Measurements from ENCODE around the gene GMEB1.
"Not testable (repeated sequence)": the region's sequence is repeated elsewhere in the genome, so short reads cannot be mapped to it uniquely, and the experiment has no call there.

GMEB1 gene, protein sequence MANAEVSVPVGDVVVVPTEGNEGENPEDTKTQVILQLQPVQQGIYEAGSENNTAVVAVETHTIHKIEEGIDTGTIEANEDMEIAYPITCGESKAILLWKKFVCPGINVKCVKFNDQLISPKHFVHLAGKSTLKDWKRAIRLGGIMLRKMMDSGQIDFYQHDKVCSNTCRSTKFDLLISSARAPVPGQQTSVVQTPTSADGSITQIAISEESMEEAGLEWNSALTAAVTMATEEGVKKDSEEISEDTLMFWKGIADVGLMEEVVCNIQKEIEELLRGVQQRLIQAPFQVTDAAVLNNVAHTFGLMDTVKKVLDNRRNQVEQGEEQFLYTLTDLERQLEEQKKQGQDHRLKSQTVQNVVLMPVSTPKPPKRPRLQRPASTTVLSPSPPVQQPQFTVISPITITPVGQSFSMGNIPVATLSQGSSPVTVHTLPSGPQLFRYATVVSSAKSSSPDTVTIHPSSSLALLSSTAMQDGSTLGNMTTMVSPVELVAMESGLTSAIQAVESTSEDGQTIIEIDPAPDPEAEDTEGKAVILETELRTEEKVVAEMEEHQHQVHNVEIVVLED

DNA sequence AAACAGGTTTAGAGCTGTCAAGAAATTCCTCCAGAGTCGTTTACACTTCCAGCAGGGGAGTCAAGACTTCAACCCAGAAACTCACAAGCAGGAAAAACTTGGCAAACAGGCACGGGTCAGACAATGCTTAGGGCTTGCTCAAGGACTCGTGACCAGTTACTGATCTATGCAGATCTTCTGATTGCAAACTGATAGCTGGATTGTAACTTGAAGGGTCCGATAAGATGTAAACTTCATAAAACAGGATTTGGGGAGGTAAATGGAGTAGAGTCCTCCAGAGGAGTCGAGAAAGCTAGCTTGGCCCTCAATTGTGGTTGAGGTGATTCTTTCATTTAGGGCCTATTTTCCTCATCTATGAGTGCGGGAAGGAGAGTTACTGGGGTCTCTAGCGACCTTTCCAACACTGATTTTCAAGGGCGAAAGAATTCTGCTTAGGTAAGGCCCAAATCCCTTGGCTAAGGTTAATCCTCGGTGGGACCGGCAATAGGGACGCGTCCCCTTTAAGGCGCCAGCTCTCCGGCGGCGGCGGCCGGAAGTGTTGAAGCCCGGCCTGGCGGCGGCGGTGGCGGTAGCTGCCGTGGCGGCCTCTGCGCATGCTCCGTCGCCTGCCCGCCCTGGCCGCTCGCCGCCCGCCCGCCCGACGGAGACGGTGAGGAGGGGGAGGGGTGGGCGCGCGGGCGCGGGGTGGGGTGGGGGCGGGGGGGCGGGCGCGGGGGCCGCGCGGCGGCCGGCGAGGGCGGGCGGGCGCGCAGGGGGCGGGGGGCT lies at the start of gene GMEB1:
Gene GMEB1, plus strand, starts transcription at position 594 of the 765 bp plus-strand sequence. CDS start 14,829 bp downstream, outside the sequence.
- peak; percentile 79 for DNase-seq

GRCh38 chr1:28631713-28632112 lies 36.9 kb upstream of the GMEB1 start:
- no peak for DNase-seq

DNA sequence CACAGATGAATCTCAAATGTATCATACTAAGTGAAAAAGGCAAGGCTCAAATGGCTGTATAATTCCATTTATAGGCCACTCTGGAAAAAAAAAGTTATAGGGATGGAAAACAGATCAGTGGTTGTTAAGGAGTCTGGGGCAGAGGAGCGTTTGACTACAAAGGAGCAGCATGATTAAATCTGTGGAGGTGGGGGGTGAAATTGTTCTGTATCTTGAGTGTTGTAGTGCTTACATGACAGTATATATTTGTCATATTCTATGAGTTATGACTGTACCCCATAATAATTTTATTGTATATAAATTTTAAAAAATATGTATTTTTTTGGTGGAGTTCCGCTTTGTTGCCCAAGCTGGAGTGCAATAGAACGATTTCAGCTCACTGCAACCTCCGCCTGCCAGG lies 36.0 kb upstream of the GMEB1 start:
- no peak for DNase-seq

- DNase-seq, result no peak
Observed at GRCh38 chr1:28640766-28641165, 27.8 kb upstream of the GMEB1 start.

DNA sequence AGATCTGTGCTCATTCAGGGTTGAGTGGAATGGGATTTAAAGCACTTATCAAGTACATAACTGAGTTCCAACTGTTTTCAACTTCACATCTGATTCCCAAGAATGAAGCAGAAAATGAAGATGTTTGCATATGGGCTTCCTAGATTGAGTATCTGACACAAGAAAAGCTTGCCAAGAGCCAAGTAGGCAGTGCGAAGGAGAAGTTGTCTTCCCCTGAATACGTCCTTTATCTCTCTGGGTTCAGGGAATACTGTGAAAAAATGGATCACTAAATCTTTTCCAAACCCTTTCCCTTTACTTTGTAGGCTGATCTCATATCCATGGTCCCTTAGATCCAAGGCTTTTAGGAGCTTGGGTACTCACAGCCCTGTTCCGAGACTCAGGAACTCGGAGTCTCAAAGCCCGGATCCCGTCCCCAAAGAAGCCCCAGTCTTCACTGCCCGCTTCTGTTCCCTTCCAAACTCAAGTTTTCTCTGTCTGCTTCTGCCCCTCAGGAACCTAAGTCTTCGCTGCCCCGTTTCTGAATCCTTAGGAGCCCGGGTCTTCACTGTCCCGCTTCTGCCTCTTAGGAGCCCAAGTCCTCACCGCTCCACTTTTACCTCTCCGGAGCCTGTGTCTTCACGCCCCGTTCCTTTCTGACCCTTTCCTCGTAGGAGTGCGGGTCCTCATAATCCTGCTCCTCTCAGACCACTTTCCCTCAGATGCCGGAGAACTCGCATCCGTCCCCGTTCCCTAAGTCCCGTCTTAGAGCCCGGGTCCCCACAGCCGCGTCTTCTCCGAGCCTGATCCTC lies 26.3 kb upstream of the GMEB1 start:
- DNase-seq, result no peak

GRCh38 chr1:28642847-28643635 lies 25.5 kb upstream of the GMEB1 start, which contains the start of gene TAF12:
TAF12 (minus strand) TSS chr1:28643067; CDS start chr1:28622081, 20,986 bp downstream.
- peak; percentile 94 for DNase-seq

DNA sequence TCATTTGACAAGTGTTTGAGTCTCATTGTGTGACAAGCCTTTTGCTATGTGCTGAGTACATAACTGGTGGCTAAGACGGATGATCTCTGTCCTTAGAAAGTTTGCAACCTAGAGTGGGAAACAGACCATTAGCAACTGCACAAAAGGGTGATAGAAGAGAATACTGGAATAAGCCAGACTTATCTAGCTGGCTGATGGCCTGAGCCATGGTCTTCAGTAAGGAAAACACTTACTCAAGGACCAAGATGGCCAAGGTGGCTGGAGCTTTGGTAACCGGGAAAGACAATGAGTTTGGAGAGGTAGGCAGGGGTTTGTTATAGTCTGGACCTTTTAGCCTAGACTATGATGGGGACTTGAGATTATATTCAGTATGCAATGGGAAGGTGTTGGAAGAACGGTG lies 24.1 kb upstream of the GMEB1 start:
- DNase-seq, result no peak

DNA sequence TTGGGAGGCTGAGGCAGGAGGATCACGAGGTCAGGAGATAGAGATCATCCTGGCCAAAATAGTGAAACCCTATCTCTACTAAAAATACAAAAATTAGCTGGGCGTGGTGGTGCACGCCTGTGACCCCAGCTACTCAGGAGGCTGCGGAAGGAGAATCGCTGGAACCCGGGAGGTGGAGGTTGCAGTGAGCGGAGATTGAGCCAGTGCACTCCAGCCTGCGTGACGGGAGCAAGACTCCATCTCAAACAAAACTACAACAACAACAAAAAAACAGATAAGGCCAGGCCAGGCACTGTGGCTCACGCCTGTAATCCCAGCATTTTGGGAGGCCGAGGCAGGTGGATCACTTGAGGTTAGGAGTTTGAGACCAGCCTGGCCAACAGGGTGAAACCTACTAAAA lies 23.2 kb upstream of the GMEB1 start:
- DNase-seq, result not testable (repeated sequence)

DNA sequence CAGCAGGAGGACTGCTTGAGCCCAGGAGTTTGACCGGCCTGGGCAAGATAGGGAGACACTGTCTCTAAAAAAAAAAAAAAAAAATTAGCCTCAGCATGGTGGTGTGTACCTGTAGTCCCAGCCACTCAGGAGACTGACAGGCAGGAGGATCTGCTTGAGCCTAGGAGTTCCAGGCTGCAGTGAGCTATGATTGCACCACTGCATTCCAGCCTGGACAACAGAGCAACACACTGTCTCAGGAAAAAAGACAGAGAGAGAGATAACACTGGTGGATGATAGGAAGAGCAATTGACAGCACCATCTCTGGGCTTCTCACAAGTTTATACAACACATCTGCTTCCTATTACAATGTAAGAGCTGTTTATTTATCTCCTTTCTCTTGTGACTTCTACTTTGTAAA lies 22.5 kb upstream of the GMEB1 start:
- DNase-seq, result no peak

GRCh38 chr1:28648008-28648473 lies 20.5 kb upstream of the GMEB1 start:
- peak; percentile 97 for DNase-seq

DNA sequence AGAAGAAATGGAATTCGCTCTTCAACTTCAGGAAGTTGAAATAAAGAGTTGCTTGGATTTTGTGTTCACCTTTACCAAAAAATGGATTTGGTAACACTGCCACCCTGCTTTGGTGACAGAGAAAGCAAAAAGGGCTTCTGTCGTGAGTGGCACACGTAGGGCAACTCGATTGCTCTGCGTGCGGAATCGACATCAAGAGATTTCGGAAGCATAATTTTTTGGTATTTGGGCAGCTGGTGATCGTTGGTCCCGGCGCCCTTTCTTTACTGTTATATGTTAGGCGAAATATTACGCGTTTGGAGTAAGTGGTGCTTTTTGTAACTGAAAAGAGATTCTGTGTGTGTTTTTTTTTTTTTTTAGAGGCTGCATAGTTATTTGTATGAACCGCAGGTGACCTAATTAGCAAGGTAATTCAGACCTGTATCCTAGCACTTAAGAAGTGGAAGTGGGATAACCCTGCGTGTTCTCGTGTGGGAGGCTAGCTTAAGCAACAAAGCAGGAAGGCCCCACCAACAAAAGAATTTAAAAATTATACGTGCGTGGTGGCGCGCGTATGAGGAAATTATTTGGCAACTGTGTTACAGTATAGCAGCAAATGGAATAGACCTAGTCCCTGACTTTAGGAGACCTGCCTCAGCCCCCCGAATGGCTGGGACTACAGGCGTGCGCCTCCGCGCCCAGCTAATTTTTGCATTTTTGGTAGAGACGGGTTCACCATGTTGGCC lies 19.9 kb upstream of the GMEB1 start, which contains the start of gene RNU11:
Gene RNU11, plus strand, starts transcription at position 127 of the 725 bp plus-strand sequence.
- peak; percentile 97 for DNase-seq

- not testable (repeated sequence) for DNase-seq
Observed at GRCh38 chr1:28653063-28653462, 15.5 kb upstream of the GMEB1 start.

DNA sequence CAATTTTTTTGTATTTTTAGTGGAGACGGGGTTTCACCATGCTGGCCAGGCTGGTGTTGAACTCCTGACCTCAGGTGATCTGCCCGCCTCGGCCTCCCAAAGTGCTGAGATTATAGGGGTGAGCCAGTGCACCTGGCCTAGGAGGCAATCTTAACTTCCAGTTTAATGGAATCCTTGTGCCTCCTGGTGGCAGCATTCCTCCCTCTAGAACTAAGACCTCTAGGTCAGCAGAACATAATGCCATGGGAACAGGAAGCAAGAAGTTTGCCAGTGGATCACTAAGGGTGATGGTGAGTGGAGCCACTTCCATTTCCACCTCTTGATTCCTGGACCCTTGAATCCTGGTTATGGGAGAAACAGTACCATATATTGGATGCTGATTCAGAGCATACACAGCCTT lies 14.7 kb upstream of the GMEB1 start:
- DNase-seq, result not testable (repeated sequence)

- DNase-seq, result not testable (repeated sequence)
Observed at GRCh38 chr1:28655448-28656311, 12.9 kb upstream of the GMEB1 start.

- no peak for DNase-seq
Observed at GRCh38 chr1:28656335-28656734, 12.2 kb upstream of the GMEB1 start.

- DNase-seq, result no peak
Observed at GRCh38 chr1:28663871-28664470, 4.6 kb upstream of the GMEB1 start.

DNA sequence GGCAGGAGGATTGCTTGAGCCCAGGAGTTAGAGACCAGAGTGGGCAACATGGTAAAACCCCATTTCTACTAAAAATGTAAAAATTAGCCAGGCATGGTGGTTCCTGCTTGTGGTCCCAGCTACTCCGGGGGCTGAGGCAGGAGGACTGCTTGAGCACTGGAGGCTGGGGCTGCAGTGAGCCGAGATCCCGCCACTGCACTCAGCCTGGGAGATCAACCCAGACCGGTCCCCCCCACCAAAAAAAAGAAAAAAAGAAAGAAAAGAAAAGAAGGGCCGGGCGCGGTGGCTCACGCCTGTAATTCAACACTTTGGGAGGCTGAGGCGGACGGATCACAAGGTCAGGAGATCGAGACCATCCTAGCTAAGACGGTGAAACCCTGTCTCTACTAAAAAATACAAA lies 1.8 kb upstream of the GMEB1 start:
- no peak for DNase-seq

DNA sequence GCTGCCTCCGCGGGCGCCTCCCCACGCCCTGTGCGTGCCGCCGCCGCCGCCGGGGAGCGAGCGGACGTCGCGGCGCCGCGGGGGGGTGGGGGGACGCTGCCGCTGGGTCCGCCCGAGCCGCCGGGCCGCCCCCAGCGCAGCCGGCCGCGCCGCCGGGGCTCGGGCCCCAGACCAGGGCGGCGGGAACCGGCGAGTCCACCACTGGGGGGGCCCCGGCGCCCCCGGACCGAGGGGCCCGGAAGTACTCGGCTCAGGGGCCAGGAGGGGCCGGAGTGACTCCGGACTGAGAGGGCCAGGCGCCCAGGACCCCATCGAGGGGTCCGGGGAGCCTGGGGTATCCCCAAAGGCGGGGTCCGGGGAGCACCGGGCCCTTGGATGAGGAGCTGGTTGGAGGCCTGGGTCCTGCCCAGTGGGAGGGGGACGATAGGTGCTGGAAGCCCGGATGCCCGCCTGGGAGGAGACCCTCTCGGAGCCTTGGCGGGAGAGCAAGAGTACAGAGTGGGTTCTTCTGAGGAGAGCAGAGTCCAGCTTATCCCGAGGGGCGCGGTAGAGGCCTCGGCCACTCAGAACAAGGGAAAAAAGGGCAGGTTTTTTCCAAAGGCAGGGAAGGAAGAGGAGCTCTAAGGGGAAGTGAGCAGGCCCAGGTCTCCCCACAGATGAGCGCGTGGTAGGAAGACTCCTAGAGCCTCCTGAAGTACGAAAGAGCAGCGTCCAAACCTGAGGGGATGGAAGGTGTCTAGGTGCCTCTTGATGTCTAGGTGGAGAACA lies 556 bp downstream of the GMEB1 start:
- no peak for DNase-seq
